Glutamatergic neuron (in vitro differentiated cells): ENCODE results near the gene BCKDK. TPM values are rescaled to one million over a fixed set of nuclear protein-coding genes. Genes with fewer than 3 reads are reported as not detected.

Experiments used
- DNase-seq: peaks from one replicate; pipeline ENCODE4 v3.0.0; 2022
- H3K27ac Mint-ChIP-seq: one replicate; pipeline ENCODE4 v1.8.0; 2020; ENCODE audit warnings: mild to moderate bottlenecking, mixed read lengths, inconsistent platforms; ENCODE audit not compliant: unreplicated experiment
- H3K27me3 Mint-ChIP-seq: one replicate; pipeline ENCODE4 v1.8.0; 2020; ENCODE audit warnings: mild to moderate bottlenecking, moderate library complexity, mixed read lengths, inconsistent platforms; ENCODE audit not compliant: unreplicated experiment
- H3K36me3 Mint-ChIP-seq: one replicate; pipeline ENCODE4 v1.8.0; 2020; ENCODE audit warnings: mild to moderate bottlenecking, mixed read lengths, inconsistent platforms; ENCODE audit not compliant: unreplicated experiment
- H3K4me1 Mint-ChIP-seq: one replicate; pipeline ENCODE4 v1.8.0; 2020; ENCODE audit warnings: mild to moderate bottlenecking, low read depth, mixed read lengths, inconsistent platforms; ENCODE audit not compliant: unreplicated experiment
- H3K4me3 Mint-ChIP-seq: one replicate; pipeline ENCODE4 v1.8.0; 2020; ENCODE audit warnings: mild to moderate bottlenecking, mixed read lengths, inconsistent platforms; ENCODE audit not compliant: unreplicated experiment
- H3K9me3 Mint-ChIP-seq: one replicate; pipeline ENCODE4 v1.8.0; 2020; ENCODE audit warnings: mild to moderate bottlenecking, moderate library complexity, mixed read lengths, inconsistent platforms; ENCODE audit not compliant: unreplicated experiment
- total RNA-seq: library from RNA; stranded (reverse); fragmentation: NEBNext Ultra II Directional; extraction: Animal tissue kit (Norgen Biotek cat#: 25700); gene quantifications from one replicate; pipeline ENCODE4 v1.2.1, GENCODE V29; 2021; ENCODE audit not compliant: unreplicated experiment
- TF ChIP-seq, protein P1 (sequence below): fragments of 200-600 bp; sonication (generic); IDR thresholded peaks from one replicate; pipeline ENCODE4 v1.5.0; 2021; ENCODE audit not compliant: partially characterized antibody, unreplicated experiment

BCKDK gene
- total RNA-seq, 1 donor from 2014 or later: 62.4 TPM

DNA sequence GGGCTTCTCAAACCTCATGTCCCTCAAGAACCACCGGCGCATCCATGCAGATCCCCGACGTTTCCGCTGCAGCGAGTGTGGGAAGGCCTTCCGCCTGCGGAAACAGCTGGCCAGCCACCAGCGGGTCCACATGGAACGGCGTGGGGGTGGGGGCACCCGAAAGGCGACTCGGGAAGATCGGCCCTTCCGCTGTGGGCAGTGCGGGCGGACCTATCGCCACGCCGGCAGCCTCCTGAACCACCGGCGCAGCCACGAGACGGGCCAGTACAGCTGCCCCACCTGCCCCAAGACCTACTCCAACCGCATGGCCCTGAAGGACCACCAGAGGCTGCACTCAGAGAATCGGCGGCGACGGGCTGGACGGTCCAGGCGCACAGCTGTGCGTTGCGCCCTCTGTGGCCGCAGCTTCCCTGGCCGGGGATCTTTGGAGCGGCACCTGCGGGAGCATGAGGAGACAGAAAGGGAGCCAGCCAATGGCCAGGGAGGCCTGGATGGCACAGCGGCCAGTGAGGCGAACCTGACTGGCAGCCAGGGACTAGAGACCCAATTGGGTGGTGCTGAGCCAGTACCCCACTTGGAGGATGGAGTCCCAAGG is 28.1 kb upstream of the BCKDK start:
- Mint-ChIP-seq H3K36me3 (no peaks in the 10 kb centered on the region), H3K9me3 (peaks cover 7% of the 10 kb centered on the region), H3K27me3 (peaks cover 2% of the 10 kb centered on the region), H3K27ac (no peak overlapping the region), H3K4me3 (no peak overlapping the region), H3K4me1 (peaks cover 4% of the 10 kb centered on the region)
- DNase-seq: no peak
- TF ChIP-seq, protein P1, sequence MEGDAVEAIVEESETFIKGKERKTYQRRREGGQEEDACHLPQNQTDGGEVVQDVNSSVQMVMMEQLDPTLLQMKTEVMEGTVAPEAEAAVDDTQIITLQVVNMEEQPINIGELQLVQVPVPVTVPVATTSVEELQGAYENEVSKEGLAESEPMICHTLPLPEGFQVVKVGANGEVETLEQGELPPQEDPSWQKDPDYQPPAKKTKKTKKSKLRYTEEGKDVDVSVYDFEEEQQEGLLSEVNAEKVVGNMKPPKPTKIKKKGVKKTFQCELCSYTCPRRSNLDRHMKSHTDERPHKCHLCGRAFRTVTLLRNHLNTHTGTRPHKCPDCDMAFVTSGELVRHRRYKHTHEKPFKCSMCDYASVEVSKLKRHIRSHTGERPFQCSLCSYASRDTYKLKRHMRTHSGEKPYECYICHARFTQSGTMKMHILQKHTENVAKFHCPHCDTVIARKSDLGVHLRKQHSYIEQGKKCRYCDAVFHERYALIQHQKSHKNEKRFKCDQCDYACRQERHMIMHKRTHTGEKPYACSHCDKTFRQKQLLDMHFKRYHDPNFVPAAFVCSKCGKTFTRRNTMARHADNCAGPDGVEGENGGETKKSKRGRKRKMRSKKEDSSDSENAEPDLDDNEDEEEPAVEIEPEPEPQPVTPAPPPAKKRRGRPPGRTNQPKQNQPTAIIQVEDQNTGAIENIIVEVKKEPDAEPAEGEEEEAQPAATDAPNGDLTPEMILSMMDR: no peak

DNA sequence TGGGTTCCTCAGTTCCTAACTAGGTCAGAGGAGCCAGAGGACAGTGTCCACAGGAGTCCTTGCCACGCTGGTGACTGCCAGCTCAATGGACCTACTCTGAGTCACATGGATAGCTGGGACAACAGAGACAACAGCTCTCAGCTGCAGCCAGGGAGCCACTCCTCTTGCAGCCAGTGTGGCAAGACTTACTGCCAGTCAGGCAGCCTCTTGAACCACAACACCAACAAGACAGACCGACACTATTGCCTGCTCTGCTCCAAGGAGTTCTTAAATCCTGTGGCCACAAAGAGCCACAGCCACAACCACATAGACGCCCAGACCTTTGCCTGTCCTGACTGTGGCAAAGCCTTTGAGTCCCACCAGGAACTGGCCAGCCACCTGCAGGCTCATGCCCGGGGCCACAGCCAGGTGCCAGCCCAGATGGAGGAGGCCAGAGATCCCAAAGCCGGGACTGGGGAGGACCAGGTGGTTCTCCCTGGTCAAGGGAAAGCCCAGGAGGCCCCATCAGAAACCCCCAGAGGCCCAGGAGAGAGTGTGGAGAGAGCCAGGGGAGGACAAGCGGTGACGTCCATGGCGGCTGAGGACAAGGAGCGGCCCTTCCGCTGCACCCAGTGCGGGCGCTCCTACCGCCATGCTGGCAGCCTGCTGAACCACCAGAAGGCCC is 27.3 kb upstream of the BCKDK start:
- peak overlapping the region; percentile 28 for H3K27ac Mint-ChIP-seq
- no peaks in the 10 kb centered on the region for H3K36me3 Mint-ChIP-seq
- peaks cover 12% of the 10 kb centered on the region for H3K9me3 Mint-ChIP-seq
- H3K27me3 Mint-ChIP-seq: peaks cover 7% of the 10 kb centered on the region
- TF ChIP-seq, protein P1: no peak
- no peak overlapping the region for H3K4me3 Mint-ChIP-seq
- H3K4me1 Mint-ChIP-seq: peaks cover 9% of the 10 kb centered on the region
- no peak for DNase-seq

DNA sequence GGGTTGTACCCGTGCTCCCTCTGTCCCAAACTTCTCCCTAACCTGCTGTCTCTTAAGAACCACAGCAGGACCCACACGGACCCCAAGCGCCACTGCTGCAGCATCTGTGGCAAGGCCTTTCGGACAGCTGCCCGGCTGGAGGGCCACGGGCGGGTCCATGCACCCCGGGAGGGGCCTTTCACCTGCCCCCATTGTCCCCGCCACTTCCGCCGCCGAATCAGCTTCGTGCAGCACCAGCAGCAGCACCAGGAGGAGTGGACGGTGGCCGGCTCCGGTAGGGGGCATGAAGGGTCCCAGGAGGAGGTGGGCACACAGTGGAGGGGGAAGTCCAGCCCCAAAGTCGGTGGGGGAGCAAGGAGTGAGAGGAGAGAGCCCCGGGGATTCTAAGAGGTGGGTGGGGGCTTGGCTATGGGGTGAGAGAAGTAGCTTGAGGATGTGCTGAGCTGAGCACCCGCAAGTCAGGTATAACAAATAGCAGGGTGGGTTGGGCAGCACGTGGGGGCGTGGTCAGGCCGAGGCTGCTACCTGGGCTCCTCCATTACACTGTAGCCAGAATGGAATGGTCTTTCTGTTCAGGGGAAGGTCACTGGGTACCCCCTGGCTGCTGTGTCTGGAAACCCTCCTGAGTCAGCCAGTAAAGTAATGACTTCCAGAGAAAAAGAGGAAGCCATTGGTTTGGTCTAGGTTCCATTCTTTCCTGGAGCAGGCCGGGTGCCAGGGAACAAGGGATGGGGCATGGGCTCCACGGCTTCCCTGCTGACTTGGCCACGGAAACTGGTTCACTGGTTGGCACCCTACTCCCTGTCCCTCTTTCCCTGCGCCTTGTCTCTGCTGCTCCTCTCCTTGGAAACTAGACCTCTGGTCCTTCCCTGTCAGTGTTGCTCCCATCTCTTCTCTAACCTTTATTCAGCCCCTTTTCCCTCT is 26.5 kb upstream of the BCKDK start:
- H3K27ac Mint-ChIP-seq: no peak overlapping the region
- H3K27me3 Mint-ChIP-seq: peaks cover 7% of the 10 kb centered on the region
- TF ChIP-seq, protein P1: no peak
- peaks cover 12% of the 10 kb centered on the region for H3K9me3 Mint-ChIP-seq
- no peak for DNase-seq
- H3K4me3 Mint-ChIP-seq: peak overlapping the region; percentile 45
- peaks cover 10% of the 10 kb centered on the region for H3K4me1 Mint-ChIP-seq
- H3K36me3 Mint-ChIP-seq: no peaks in the 10 kb centered on the region

DNA sequence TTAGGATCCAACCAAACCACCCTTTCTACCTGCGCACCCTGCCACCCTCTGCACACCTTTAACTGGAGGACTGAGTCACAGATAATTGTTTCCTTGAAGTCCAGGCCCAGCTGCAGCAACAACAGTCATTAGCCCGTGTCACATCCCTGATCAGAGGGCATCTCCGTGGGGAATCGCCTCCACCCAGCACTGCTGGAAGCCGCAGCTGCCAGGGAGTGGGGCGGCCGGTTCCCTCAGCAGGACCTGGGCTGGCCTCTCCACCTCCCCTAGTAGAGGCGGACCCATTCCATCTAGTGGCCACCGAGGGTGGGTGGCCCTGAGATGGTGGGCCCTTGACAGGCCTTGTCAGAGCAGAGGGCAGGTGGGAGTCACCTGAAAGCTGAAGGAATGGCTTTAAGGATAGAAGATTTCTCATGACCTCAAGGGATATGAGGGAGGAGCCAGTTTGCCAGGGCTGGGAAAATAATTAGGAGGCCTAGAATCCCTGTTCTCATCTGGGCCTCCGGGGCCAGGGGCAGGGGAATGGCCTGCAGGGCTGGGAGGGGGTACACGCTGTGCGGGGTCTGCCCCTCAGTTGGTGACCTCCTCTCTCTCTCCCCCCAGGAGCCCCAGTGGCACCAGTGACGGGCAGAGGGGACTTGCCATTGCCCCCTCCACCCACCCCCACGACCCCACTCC is 25.7 kb upstream of the BCKDK start:
- H3K36me3 Mint-ChIP-seq: no peaks in the 10 kb centered on the region
- H3K9me3 Mint-ChIP-seq: peaks cover 12% of the 10 kb centered on the region
- peaks cover 7% of the 10 kb centered on the region for H3K27me3 Mint-ChIP-seq
- DNase-seq: no peak
- H3K4me3 Mint-ChIP-seq: peak overlapping the region; percentile 45
- H3K27ac Mint-ChIP-seq: no peak overlapping the region
- peaks cover 12% of the 10 kb centered on the region for H3K4me1 Mint-ChIP-seq
- TF ChIP-seq, protein P1: no peak
